Peyer's patch (tissue), 4 donors: ENCODE results near the gene EN2. TPM values are rescaled to one million over a fixed set of nuclear protein-coding genes. Genes with fewer than 3 reads are reported as not detected.

Experiments
- DNase-seq, 3 donors: peaks; one replicate each; pipeline ENCODE4 v3.0.0-alpha.2; 2017 to 2019
- H3K27ac ChIP-seq, 4 donors: fragments of 200-600 bp; sonication (generic); one replicate each; pipeline ENCODE4 v1.5.1; 2016 to 2019
- H3K27me3 ChIP-seq, 2 donors: fragments of 200-600 bp; sonication (generic); one replicate each; pipeline ENCODE4 v1.5.1; 2019
- H3K36me3 ChIP-seq, 3 donors: fragments of 200-600 bp; sonication (generic); one replicate each; pipeline ENCODE4 v1.5.1; 2016 to 2019
- H3K4me1 ChIP-seq, 4 donors: fragments of 200-600 bp; sonication (generic); one replicate each; pipeline ENCODE4 v1.5.1; 2016 to 2019
- H3K4me3 ChIP-seq, 4 donors: fragments of 200-600 bp; sonication (generic); 1 replicate in 3 of 4; 2 replicates in 1 of 4; pipeline ENCODE4 v1.5.1; 2016 to 2019; ENCODE audit warnings: mild to moderate bottlenecking in 1 of 4
- H3K9me3 ChIP-seq, 4 donors: fragments of 200-600 bp; sonication (generic); one replicate each; pipeline ENCODE4 v1.5.1; 2016 to 2019; ENCODE audit warnings: mild to moderate bottlenecking in 1 of 4
- CTCF ChIP-seq, 6 experiments: fragments of 450-650 bp in 4 of 6; fragments of 200-600 bp in 2 of 6; sonication (generic) in 1 of 6; IDR thresholded peaks; one replicate each; pipeline ENCODE4 v1.5.1; 2017 to 2019; ENCODE audit warnings: antibody characterized with exemption in 6 of 6, mild to moderate bottlenecking in 3 of 6, moderate library complexity in 1 of 6
- POLR2A ChIP-seq, 2 donors: fragments of 450-650 bp; IDR thresholded peaks; one replicate each; pipeline ENCODE4 v1.5.1; 2017; ENCODE audit warnings: antibody characterized with exemption in 2 of 2, mild to moderate bottlenecking in 2 of 2, moderate library complexity in 2 of 2
- total RNA-seq, 4 donors: library from RNA; depleted of rRNA; stranded (reverse); fragments of >200 nt; gene quantifications; one replicate each; pipeline ENCODE4 v1.1.0, GENCODE V29; 2016

The EN2 gene
- total RNA-seq, 4 donors from 2014 or later = not detected

- TF ChIP-seq CTCF (IDR thresholded peaks at IDR 0.05) = no peak
- no peak for TF ChIP-seq POLR2A (IDR thresholded peaks at IDR 0.05)
- peak in 1 of 3 donors; percentile 36 for DNase-seq
- no peaks in the 10 kb centered on the region for H3K9me3 ChIP-seq
Measured at GRCh38 chr7:155450558-155450969, 7.4 kb upstream of the EN2 start.

GRCh38 chr7:155450970-155451801 lies 6.7 kb upstream of the EN2 start:
- H3K4me1 ChIP-seq = peaks cover 0 to 25% (median 0%) of the 10 kb centered on the region in 4 donors
- DNase-seq = peak in 1 of 3 donors; percentile 43
- H3K9me3 ChIP-seq = no peaks in the 10 kb centered on the region
- H3K27ac ChIP-seq = no peak overlapping the region
- no peaks in the 10 kb centered on the region for H3K36me3 ChIP-seq
- peaks cover 0 to 79% of the 10 kb centered on the region in 2 donors for H3K27me3 ChIP-seq
- no peak overlapping the region for H3K4me3 ChIP-seq
- no peak for TF ChIP-seq POLR2A (IDR thresholded peaks at IDR 0.05)
- TF ChIP-seq CTCF (IDR thresholded peaks at IDR 0.05) = no peak

More at GRCh38 chr7:155450558-155450969, 7.4 kb upstream of the EN2 start:
- no peak overlapping the region for H3K27ac ChIP-seq
- H3K4me3 ChIP-seq = no peak overlapping the region
- H3K27me3 ChIP-seq = peaks cover 0 to 73% of the 10 kb centered on the region in 2 donors
- no peaks in the 10 kb centered on the region for H3K36me3 ChIP-seq
- peaks cover 0 to 25% (median 0%) of the 10 kb centered on the region in 4 donors for H3K4me1 ChIP-seq

GRCh38 chr7:155451840-155452239 lies 6.1 kb upstream of the EN2 start:
- no peak for TF ChIP-seq POLR2A (IDR thresholded peaks at IDR 0.05)
- Histone ChIP-seq H3K4me3 (no peak overlapping the region), H3K27ac (no peak overlapping the region), H3K9me3 (no peaks in the 10 kb centered on the region), H3K36me3 (no peaks in the 10 kb centered on the region), H3K4me1 (peaks cover 0 to 29% (median 0%) of the 10 kb centered on the region in 4 donors), H3K27me3 (peaks cover 0 to 85% of the 10 kb centered on the region in 2 donors)
- peak in 1 of 3 donors; percentile 7 for DNase-seq

- TF ChIP-seq POLR2A (IDR thresholded peaks at IDR 0.05) (no peak), CTCF (IDR thresholded peaks at IDR 0.05) (no peak)
- peaks cover 0 to 34% (median 0%) of the 10 kb centered on the region in 4 donors for H3K4me1 ChIP-seq
Measured at GRCh38 chr7:155452505-155453295, 5.2 kb upstream of the EN2 start.

GRCh38 chr7:155453296-155454182 lies 4.4 kb upstream of the EN2 start:
- no peak overlapping the region for H3K4me3 ChIP-seq
- no peaks in the 10 kb centered on the region for H3K9me3 ChIP-seq
- no peak for TF ChIP-seq POLR2A (IDR thresholded peaks at IDR 0.05)
- no peak for TF ChIP-seq CTCF (IDR thresholded peaks at IDR 0.05)
- no peak overlapping the region for H3K27ac ChIP-seq
- peaks cover 0 to 80% of the 10 kb centered on the region in 2 donors for H3K27me3 ChIP-seq
- peak in 1 of 3 donors; percentile 37 for DNase-seq
- H3K36me3 ChIP-seq = no peaks in the 10 kb centered on the region
- peaks cover 0 to 36% (median 4%) of the 10 kb centered on the region in 4 donors for H3K4me1 ChIP-seq

More at GRCh38 chr7:155452505-155453295, 5.2 kb upstream of the EN2 start:
- H3K27me3 ChIP-seq = peaks cover 0 to 81% of the 10 kb centered on the region in 2 donors
- no peak for DNase-seq
- no peak overlapping the region for H3K4me3 ChIP-seq
- H3K36me3 ChIP-seq = no peaks in the 10 kb centered on the region
- H3K27ac ChIP-seq = no peak overlapping the region
- H3K9me3 ChIP-seq = no peaks in the 10 kb centered on the region
